ENCODE data around the gene PRKCH. TPM values are rescaled to one million over a fixed set of nuclear protein-coding genes. Genes with fewer than 3 reads are reported as not detected.

PRKCH gene
- total RNA-seq, 4 donors from 2014 or later: 17.9 to 105 (median 63.5) TPM

DNA sequence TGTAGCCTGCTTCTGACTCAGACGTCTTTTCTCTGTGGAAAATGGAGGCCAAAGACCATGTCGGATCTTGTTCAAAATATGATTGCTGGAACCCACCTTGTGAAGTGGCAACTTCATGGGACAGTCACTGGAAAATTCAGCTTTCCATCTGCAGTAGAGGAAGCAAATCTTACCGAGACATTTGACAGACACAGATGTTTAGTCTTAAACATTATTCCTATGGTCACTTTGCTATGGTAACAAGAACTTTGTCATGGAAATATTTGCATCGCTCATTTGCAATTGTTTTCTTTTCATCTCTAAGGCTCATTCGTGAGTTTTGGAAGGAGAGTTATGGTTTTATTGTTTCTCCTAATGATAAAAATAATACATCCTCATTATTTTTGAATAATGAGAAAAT is 275.6 kb downstream of the PRKCH start:
- Histone ChIP-seq H3K4me1 (no peaks in the 10 kb centered on the region), H3K4me3 (no peak overlapping the region), H3K27me3 (no peaks in the 10 kb centered on the region), H3K36me3 (no peaks in the 10 kb centered on the region), H3K27ac (no peak overlapping the region), H3K9me3 (no peaks in the 10 kb centered on the region)
- no peak for DNase-seq
- TF ChIP-seq POLR2A (IDR thresholded peaks at IDR 0.05): no peak
- no peak for TF ChIP-seq CTCF (IDR thresholded peaks at IDR 0.05)
- intact Hi-C loops (cut with DNase I; ENCODE audit: low total_unique reads): no loop called here

DNA sequence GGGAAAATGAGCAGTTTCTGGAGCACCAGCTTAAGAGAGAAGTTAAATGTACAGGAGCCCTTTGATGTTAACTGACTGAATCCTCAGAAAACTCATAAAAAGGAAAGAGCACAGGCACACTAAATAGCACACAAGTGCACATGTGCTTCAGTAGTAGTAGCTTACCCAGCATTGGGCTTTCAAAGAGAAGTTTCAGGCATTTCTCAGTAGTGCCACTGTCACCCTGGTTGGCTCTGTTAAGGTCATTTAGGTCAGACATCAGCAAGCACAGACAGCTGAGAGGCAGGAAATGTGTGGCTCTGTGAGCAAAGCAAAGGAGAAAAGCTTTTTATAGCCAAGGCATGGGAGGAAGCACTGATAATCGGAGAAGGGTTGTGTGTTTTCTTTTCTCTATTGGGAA is 277.6 kb downstream of the PRKCH start:
- no peaks in the 10 kb centered on the region for H3K4me1 ChIP-seq
- no peak overlapping the region for H3K4me3 ChIP-seq
- DNase-seq: no peak
- no peak overlapping the region for H3K27ac ChIP-seq
- H3K9me3 ChIP-seq: no peaks in the 10 kb centered on the region
- H3K36me3 ChIP-seq: no peaks in the 10 kb centered on the region
- no peak for TF ChIP-seq CTCF (IDR thresholded peaks at IDR 0.05)
- TF ChIP-seq POLR2A (IDR thresholded peaks at IDR 0.05): no peak
- no peaks in the 10 kb centered on the region for H3K27me3 ChIP-seq
- intact Hi-C loops (cut with DNase I; ENCODE audit: low total_unique reads): no loop called here

DNA sequence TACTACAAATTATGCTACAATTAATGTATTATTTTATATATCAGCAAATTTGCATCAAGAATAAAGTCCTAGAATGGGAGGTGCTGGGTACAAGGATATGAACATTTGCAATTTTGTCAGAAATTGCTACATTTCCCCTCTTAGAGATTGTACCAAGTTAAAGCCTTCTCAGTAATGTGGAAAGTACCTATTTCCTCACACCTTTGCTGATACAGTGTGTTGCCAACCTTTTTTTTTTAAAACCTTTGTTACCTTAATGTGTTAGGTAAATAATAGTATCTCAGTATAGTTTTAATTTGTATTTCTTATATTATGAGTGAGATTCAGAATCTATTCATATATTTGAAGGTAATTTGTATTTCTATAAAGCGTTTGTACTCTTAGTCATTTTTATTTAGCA is 278.6 kb downstream of the PRKCH start:
- Histone ChIP-seq H3K27ac (no peak overlapping the region), H3K9me3 (no peaks in the 10 kb centered on the region), H3K4me1 (no peaks in the 10 kb centered on the region), H3K27me3 (no peaks in the 10 kb centered on the region), H3K36me3 (no peaks in the 10 kb centered on the region), H3K4me3 (no peak overlapping the region)
- TF ChIP-seq CTCF (IDR thresholded peaks at IDR 0.05) (no peak), POLR2A (IDR thresholded peaks at IDR 0.05) (no peak)
- intact Hi-C loops (cut with DNase I; ENCODE audit: low total_unique reads): no loop called here
- DNase-seq: no peak

Other genes with a start within 250 kb of the PRKCH start
- gene TMEM30B, start 40.2 kb upstream of the PRKCH start, total RNA-seq: 1 to 10 TPM; 1.8 to 6.4 (median 3.3) TPM